Activated naive CD4-positive, alpha-beta T cell treated with anti-CD3 and anti-CD28 coated beads, Interleukin-2, amount 50 U/mL, for 16 hours (primary cell): ENCODE measurements around the gene ZRANB3.
"Not testable (repeated sequence)": the region's sequence is repeated elsewhere in the genome, so short reads cannot be mapped to it uniquely, and the experiment has no call there.

ENCODE experiments used
- DNase-seq: peaks from one replicate; pipeline ENCODE4 v3.0.0-alpha.2; 2020

The ZRANB3 gene

GRCh38 chr2:135530313-135531230 is at the start of gene ZRANB3:
Gene ZRANB3, minus strand, starts transcription at chr2:135531218.
- DNase-seq = peak; percentile 95

DNA sequence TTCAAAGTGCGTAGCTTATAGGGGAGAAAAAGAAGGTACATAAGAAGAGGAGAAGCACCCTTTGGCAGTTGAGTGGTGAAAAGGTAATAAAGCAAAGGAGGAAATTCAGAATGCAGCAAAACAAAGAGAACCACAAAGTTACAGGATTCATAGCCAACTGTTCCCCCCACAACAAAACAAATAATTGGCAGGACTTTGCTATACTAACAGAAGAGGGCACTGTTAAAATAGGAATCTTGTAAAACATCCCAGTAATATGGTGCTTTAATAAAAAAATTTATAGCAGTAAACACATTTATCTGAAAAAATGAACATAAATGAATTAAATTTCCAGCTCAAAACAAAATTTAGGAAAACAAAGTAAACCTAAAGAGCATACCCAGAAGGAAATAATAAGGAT is 42.6 kb upstream of the ZRANB3 start:
- DNase-seq = no peak

DNA sequence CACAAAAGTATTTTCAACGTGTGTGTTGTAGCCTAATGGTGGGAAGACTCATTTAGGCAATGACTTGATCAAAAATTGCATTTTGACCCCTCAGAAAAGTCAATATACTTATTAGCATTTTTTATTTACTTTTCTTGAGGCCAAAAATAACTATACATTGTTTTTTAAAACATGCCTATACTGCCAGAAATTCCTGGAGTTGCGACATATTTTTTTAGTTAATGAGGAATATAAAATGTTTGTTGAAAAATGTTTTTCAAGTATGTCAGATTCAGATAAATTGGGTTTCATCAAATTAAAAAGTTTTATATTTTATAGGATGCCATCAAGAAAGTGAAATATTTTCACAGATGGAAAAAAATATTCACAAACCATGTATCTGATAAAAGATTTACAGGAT is 39.9 kb upstream of the ZRANB3 start:
- no peak for DNase-seq

DNA sequence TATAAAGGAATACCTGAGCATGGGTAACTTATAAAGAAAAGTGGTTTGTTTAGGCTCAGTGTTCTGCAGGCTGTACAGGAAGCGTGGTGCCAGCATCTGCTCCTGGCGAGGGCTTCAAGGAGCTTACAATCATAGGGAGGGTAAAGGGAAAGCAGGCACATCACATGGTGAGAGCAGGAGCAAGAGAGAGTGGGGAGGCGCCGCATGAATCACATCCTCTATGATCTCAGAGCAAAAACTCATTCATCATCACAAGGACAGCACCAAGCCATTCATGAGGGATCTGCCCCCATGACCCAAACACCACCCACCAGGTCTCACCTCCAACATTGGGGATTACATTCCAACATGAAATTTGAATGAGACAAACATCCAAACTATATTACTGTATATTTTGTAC is 32.8 kb upstream of the ZRANB3 start:
- no peak for DNase-seq

DNA sequence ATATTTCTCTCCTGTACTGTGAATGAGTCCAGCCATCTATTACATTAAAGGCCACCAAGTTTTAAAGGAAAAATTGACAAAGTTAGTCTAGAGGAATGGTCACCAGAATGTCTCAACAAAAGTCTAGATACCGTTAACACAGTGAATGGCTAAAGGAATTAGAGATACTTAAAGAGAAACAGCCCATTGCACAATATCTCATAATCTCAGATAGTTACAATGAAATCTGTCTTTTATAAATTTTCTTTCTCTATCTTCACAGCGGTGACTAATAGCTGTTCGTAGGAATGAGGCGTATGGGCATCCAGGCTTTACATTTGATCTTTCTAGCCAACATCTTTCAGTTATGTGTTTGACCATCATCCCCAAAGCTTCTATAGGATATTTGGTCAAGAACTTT is 30.9 kb upstream of the ZRANB3 start:
- DNase-seq = no peak

GRCh38 chr2:135557530-135557929 is 26.5 kb upstream of the ZRANB3 start:
- DNase-seq = no peak

DNA sequence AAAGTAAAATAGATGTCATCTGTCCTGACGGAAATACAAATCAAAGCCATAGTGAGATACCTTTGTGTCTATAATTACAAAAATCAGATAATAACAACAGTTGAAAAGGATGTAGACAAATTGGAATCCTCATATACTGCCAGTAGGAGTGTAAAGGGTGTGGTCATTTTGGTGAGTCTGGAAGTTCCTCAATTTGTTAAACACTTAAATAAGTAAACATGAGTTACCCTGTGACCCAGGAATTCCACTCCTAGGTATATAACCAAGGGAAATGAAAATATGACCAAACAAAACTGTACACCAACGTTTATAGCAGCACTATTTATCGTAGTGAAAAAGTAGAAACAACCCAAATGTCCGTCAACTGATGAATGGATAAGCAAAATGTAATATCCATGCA is 24.3 kb upstream of the ZRANB3 start:
- DNase-seq = no peak

DNA sequence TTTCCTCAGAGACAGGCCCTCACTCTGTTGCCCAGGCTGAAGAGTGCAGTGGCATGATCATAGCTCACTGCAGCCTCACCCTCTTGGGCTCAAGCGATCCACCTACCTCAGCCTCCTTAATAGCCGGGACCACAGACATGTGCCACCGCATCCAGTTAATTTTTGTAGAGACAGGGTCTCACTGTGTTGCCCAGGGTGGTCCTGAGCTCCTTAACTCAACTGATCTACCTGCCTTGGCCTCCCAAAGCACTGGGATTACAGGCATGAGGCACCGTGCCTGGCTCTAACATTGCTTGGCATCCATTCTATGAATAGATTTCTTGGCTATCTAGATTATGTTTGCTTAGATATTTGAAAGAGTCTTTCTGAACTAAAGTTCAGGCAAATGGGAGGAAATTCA is 21.9 kb upstream of the ZRANB3 start:
- DNase-seq = no peak

DNA sequence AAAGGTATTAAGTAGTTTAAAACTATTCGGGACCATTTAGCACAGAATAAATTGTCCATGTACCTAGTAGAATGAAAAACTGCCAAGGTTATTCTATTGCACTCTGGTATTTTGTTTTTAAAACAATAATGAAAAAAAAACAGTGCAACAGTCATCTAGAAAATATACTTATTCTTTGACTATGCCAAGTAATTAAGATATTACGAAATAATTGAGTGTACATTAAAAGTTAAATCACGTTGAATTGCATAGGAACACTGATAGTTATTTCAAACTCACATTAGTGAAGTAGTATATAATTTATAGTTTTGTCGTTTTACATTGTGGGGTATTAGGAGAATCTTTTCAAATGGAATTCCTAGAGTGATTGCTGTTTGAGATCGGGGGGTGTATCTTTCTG is 20.3 kb upstream of the ZRANB3 start:
- DNase-seq = no peak

- no peak for DNase-seq
Observed at GRCh38 chr2:135547311-135547710, 16.3 kb upstream of the ZRANB3 start.

DNA sequence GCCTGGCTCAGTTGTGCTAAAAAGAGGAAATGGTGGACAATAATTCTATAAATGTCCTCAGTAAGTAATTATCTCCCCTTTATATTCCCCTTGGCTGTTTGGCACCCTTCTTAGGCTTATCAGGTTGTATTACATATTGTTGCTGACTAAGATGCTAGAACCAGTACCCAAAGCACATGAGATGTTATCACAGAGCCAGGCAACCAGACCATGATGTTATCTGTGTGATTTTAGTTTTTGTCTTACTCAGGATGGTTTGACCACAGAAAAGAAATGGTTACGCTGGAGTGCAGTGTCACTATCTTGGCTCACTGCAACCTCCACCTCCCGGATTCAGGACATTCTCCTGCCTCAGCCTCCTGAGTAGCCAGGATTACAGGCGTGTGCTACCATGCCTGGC is 15.4 kb upstream of the ZRANB3 start:
- no peak for DNase-seq

DNA sequence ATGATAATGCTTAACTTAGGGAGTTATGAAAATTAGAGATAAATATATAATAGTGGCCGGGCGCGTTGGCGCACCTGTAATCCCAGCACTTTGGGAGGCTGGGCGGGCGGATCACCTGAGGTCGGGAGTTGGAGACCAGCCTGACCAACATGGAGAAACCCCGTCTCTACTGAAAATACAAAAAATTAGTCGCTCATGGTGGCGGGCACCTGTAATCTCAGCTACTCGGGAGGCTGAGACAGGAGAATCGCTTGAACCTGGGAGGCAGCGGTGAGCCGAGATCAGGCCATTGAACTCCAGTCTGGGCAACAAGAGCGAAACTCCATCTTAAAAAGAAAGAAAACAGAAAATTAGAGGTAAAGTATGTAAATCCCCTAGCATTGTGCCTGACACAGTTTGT is 2.5 kb upstream of the ZRANB3 start:
- not testable (repeated sequence) for DNase-seq

GRCh38 chr2:135532581-135532980 is 1.6 kb upstream of the ZRANB3 start:
- DNase-seq = no peak

DNA sequence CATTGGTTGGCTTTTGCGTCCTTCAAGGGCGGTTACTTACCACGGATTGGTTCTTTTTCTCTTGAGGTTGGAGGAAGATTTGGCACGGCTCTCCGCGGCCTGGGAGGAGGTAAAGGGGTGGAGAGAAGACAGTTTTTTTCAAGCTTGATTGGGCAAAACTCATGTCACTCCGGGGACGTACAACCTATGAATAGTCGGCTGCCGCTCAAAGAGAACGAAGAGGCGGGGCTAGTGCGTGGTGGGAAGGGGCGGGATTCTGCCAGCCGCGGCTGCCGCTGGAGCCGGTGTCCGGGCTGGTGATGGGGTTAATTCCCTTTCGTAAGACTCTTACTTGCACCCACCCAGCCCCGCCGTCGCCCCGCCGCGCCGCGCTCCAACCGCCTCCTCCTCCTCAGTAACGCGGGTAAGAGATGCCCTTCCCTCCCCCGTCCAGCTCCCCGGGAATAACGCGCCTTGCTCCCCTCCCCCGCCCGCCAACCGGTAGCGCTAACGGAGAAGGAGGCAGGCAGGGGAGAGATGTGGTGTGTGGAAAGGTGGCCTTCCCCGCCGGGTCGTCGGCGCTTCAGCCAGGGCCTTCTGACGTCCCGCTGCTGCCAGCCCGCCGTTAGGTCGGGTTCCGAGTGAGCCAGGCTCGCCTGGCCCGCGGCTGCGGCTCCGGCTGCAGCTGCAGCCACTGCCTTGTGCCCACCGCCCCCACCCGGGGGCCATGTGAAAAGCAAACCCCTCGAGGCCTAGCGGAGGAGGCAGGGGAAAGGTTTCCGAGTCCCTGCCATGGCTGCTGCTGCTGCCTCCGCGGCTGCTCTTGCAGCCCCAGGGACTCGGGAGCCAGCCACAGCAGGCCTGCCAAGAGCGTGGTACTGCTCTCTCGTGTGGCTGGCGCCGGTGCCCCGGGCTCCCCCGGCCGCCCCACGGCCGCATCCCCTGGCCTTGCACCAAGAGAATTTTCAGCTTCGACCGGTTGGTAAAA is 496 bp upstream of the ZRANB3 start, which contains the start of gene R3HDM1:
Gene R3HDM1 (plus strand): TSS at position 254 of the 967 bp plus-strand sequence. CDS start 73,362 bp downstream, outside the sequence.
- peak; percentile 94 for DNase-seq

DNA sequence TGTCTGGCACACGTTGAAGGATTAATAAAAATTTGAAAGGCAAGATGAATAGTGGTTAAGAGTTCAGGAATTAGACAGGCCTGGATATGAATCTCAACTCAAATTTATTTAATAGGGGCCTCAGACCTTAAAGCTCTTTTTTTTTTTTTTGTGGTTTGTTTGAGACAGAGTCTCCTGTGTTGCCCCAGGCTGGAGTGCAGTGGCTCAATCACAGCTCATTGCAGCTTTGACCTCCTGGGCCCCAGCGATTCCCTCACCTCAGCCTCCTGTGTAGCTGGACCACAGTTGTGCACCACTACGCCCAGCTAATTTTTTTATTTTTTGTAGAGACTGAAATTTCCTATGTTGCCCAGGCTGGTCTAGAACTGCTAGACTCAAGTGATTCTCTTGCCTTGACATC is 3.0 kb downstream of the ZRANB3 start:
- DNase-seq = no peak

- no peak for DNase-seq
Observed at GRCh38 chr2:135525786-135526185, 5.2 kb downstream of the ZRANB3 start.

GRCh38 chr2:135512099-135512498 is 18.9 kb downstream of the ZRANB3 start:
- DNase-seq = no peak

DNA sequence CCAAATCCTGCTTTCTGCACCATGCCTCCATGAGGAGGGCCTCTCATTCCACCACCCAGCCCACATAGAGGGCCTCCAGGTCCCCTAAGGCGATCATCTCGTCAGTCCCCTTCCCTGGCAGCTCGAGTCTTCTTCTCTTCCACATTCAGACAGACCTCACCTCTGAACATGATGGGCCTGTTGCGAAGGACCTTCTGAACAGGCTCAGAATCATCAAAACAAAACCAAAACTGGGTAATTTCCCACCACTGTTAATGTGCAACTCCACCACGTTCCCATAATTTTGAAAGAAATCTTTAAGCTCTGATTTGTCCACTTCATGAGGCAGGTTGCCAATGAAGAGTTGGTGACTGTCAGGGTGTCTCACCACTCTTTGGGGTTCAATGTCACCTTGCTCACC is 20.4 kb downstream of the ZRANB3 start:
- no peak for DNase-seq

- DNase-seq = no peak
Observed at GRCh38 chr2:135504811-135505210, 26.2 kb downstream of the ZRANB3 start.

- not testable (repeated sequence) for DNase-seq
Observed at GRCh38 chr2:135498588-135498987, 32.4 kb downstream of the ZRANB3 start.

GRCh38 chr2:135494917-135495316 is 36.1 kb downstream of the ZRANB3 start:
- DNase-seq = no peak

GRCh38 chr2:135494503-135494902 is 36.5 kb downstream of the ZRANB3 start:
- DNase-seq = no peak

DNA sequence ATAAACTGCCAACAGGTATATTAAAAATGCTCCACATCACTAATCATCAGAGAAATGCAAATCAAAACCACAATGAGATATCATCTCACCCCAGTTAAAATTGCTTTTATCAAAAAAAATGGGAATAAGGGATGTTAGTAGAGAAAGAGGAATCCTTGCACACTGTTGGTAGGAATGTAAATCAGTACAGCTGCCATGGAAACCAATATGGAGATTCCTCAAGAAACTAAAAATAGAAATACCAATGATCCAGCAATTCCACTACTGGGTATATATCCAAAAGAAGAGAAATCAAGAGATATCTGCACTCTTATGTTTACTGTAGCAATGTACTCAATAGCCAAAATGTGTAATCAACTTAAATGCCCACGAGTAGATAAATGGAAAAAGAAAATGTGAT is 40.6 kb downstream of the ZRANB3 start:
- DNase-seq = no peak

DNA sequence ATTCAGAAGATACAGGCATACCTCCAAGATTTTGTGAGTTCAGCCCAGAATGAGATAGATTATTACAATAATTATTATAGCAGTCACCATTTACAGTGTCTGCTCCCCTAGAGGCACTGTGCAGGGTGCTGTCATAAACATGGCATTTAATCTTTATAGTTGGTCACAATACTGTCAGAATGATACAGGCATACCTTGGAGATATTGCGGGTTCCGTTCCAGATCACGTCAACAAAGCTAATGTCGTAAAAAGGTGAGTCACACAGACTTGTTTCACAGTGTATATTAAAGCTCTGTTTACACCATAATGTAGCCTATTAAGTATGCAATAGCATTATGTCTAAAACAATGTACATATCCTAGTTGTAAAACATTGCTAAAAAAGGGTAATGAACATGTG is 45.6 kb downstream of the ZRANB3 start:
- DNase-seq = no peak
